Activated CD4-positive, alpha-beta memory T cell treated with anti-CD3 and anti-CD28 coated beads for 36 hours (primary cell): ENCODE measurements around the gene LRRC3C. TPM values are rescaled to one million over a fixed set of nuclear protein-coding genes. Genes with fewer than 3 reads are reported as not detected.
A peak's percentile ranks its signal among the peaks of the same experiment; 100 is the strongest.
"Not testable (repeated sequence)": the region's sequence is repeated elsewhere in the genome, so short reads cannot be mapped to it uniquely, and the experiment has no call there.

Source experiments
- CTCF ChIA-PET: fragments of 350-600 bp; sonication (Branson Sonifier 250); formaldehyde crosslinking; loops from one replicate; lab custom pipeline; 2021; ENCODE audit warnings: antibody characterized with exemption, inconsistent platforms; lab: Charles Lee
- POLR2A ChIA-PET: fragments of 350-600 bp; sonication (Branson Sonifier 250); formaldehyde crosslinking; loops from one replicate; lab custom pipeline; 2021; ENCODE audit warnings: antibody characterized with exemption; lab: Charles Lee
- DNase-seq: peaks from one replicate; pipeline ENCODE4 v3.0.0-alpha.2; 2020
- H3K27ac Mint-ChIP-seq: one replicate; pipeline ENCODE4 v1.8.0; 2021; ENCODE audit warnings: mixed read lengths
- H3K27me3 Mint-ChIP-seq: one replicate; pipeline ENCODE4 v1.8.0; 2021; ENCODE audit warnings: mixed read lengths
- H3K36me3 Mint-ChIP-seq: one replicate; pipeline ENCODE4 v1.8.0; 2021; ENCODE audit warnings: mixed read lengths
- H3K4me1 Mint-ChIP-seq: one replicate; pipeline ENCODE4 v1.8.0; 2021; ENCODE audit warnings: low read depth, mixed read lengths
- H3K4me3 Mint-ChIP-seq: one replicate; pipeline ENCODE4 v1.8.0; 2021; ENCODE audit warnings: mild to moderate bottlenecking, mixed read lengths
- H3K9me3 Mint-ChIP-seq: one replicate; pipeline ENCODE4 v1.8.0; 2021; ENCODE audit warnings: mixed read lengths
- intact Hi-C: fragments of 100-400 bp; cut with micrococcal nuclease; formaldehyde crosslinking; loops from one replicate; pipeline ENCODE4 v1.15.1; 2023
- total RNA-seq, 2 experiments: library from RNA; stranded (reverse); gene quantifications; one replicate each; pipeline ENCODE4 v1.2.3, GENCODE V29; 2021

Gene LRRC3C
- not detected for total RNA-seq

DNA sequence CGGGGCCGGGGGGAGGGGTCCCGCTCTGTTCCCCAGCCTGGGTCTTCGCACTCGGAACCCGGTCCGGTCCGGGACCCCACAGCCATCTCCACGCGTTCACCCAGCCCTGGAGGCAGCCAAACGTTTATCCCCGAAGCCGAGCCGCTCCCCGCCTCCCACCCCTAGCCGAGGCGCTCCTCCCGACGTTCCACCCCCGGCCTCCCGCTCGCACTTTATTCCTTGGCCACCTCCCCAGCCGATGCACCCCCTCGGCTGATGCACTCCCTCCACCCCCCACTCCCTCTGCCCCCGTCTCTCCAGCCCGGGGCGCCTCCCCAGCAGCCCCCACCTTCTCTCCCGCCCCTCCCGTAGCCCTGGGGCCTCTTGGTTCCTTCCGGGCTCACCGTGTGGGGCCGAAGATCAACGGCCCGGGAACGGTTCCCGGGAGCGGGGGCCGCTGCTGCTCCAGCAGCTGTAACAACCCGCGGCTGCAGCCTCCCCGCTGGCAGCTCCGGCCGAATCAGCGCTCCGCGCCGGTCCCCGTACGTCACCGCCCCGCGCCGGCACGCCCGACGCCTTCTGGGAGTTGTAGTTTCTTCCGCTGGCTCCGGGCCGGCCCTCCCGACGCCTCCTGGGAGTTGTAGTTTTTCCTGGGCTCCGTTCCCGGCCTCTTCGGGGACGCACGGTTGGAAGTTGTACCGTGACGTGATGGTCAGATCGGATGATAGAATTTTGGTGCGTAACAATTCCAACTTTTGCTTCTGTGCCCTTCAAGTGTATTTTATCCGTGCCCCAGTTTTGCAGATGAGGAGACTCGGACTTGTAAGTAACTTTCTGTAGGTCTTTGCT is at the start of gene LRRC3C, which contains the start of gene ORMDL3:
Gene LRRC3C (plus strand): TSS at position 632 of the 828 bp plus-strand sequence. CDS start 13,792 bp downstream, outside the sequence.
Gene ORMDL3 (minus strand): TSS at position 501 of the 828 bp plus-strand sequence. CDS start 3,398 bp downstream, outside the sequence.
- peaks cover 15% of the 10 kb centered on the region for H3K36me3 Mint-ChIP-seq
- DNase-seq: peak; percentile 95
- ChIA-PET POLR2A (interaction anchor here (0.7 to 1.6 kb wide), 6 partner anchors 9 to 172 kb away, joined by 3 to 4 read pairs (median 3); partner anchors contain the start of gene GSDMB), CTCF (interaction anchor here (1.0 to 2.0 kb wide), 3 partner anchors 31 to 306 kb away, joined by 3 to 8 read pairs (median 8); no protein-coding TSS in a partner anchor)
- H3K27ac Mint-ChIP-seq: peak within 1 kb of the TSS; percentile 90
- H3K27me3 Mint-ChIP-seq: no peaks in the 10 kb centered on the region
- intact Hi-C loops: loop anchor here (1.0 to 10.0 kb wide), 5 partner anchors 25 to 463 kb away; partner anchors contain the start of genes CDK12 and PSMD3
- peak within 1 kb of the TSS; percentile 85 for H3K4me3 Mint-ChIP-seq
- H3K9me3 Mint-ChIP-seq: no peaks in the 10 kb centered on the region
- peaks cover 52% of the 10 kb centered on the region for H3K4me1 Mint-ChIP-seq

GRCh38 chr17:39886102-39886501 is 41.4 kb upstream of the LRRC3C start:
- H3K4me1 Mint-ChIP-seq, H3K36me3 Mint-ChIP-seq, H3K9me3 Mint-ChIP-seq, DNase-seq, intact Hi-C loops, H3K27ac Mint-ChIP-seq, H3K27me3 Mint-ChIP-seq, H3K4me3 Mint-ChIP-seq, CTCF ChIA-PET, POLR2A ChIA-PET: not testable (repeated sequence)

GRCh38 chr17:39887078-39887477 is 40.5 kb upstream of the LRRC3C start:
- DNase-seq: no peak
- ChIA-PET CTCF (interaction anchor here (0.7 kb wide), 1 partner anchor 222 kb away, joined by 4 read pairs; the partner anchor contains the start of gene TCAP), POLR2A (no interaction called here)
- Mint-ChIP-seq H3K27ac (no peak overlapping the region), H3K36me3 (no peaks in the 10 kb centered on the region), H3K9me3 (no peaks in the 10 kb centered on the region), H3K4me1 (no peaks in the 10 kb centered on the region), H3K27me3 (peaks cover 3% of the 10 kb centered on the region), H3K4me3 (no peak overlapping the region)
- intact Hi-C loops: no loop called here

GRCh38 chr17:39889200-39889599 is 38.3 kb upstream of the LRRC3C start:
- Mint-ChIP-seq H3K4me3 (no peak overlapping the region), H3K27ac (no peak overlapping the region), H3K9me3 (no peaks in the 10 kb centered on the region), H3K4me1 (no peaks in the 10 kb centered on the region), H3K36me3 (no peaks in the 10 kb centered on the region), H3K27me3 (peaks cover 3% of the 10 kb centered on the region)
- POLR2A ChIA-PET: no interaction called here
- DNase-seq: no peak
- intact Hi-C loops: no loop called here
- CTCF ChIA-PET: interaction anchor here (0.7 to 1.7 kb wide), 3 partner anchors 16 to 72 kb away, joined by 3 to 8 read pairs (median 4); no protein-coding TSS in a partner anchor

DNA sequence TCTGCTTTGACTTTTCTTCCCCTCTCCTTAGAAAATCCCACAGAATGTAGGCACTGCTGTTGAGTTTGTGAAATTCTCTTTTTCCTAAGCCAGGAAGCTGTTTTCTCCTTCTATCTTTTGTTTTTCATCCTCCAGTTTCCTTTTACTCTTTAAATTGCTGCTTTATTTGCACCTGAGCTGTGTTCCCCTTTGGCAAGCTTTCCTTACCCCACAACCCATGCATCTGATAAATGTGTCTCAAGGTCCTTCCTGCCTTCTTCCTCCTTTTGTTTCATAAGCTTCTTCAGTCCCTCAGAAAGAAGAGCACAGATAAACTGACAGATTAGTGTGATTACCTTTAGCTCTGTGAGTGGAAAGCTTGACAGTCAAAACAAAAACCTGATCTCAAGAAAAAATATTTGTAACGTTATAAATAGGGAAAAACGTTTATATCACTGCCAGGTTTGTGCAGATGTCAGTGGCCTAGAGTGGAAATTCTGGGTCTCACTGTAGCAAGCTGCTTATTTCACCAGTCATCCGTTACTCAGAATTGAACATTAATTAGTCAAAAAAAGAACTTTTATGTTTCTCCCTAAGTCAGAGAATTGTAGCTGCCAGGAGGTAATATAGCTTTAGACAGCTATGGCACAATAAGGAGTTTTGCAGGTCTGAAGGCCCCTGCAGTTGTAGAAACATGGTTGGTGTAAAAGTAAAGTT is 32.7 kb upstream of the LRRC3C start:
- DNase-seq: no peak
- H3K4me3 Mint-ChIP-seq: no peak overlapping the region
- peaks cover 10% of the 10 kb centered on the region for H3K4me1 Mint-ChIP-seq
- ChIA-PET CTCF (interaction anchor here (0.8 to 1.2 kb wide), 6 partner anchors 10 to 218 kb away, joined by 3 to 5 read pairs (median 4); partner anchors contain the start of gene PSMD3), POLR2A (interaction anchor here (0.5 to 1.3 kb wide), 5 partner anchors 20 to 667 kb away, joined by 3 to 4 read pairs (median 3); no protein-coding TSS in a partner anchor)
- peaks cover 2% of the 10 kb centered on the region for H3K27me3 Mint-ChIP-seq
- intact Hi-C loops: no loop called here
- peak overlapping the region; percentile 83 for H3K27ac Mint-ChIP-seq
- H3K36me3 Mint-ChIP-seq: no peaks in the 10 kb centered on the region
- H3K9me3 Mint-ChIP-seq: no peaks in the 10 kb centered on the region

DNA sequence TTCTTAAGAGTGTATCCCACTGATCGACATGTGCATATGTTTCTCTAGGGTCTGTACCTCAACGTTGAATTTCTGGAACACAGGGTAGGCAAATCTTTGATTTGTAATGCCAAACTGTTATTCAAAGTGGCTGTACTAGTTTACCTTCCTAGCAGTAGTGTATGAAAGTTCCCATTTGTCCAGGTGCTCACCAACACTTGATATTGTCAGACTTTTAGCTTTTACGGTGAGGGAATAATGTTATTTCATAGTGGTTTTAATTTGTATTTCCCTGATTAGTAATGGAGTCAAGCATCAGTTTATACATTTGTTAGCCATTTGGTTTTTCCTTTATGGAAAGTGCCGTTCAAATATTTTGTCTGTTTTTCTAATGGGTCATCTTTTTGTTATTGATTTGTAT is 29.4 kb upstream of the LRRC3C start:
- Mint-ChIP-seq H3K9me3 (no peaks in the 10 kb centered on the region), H3K27me3 (no peaks in the 10 kb centered on the region), H3K36me3 (no peaks in the 10 kb centered on the region), H3K4me1 (peaks cover 13% of the 10 kb centered on the region), H3K4me3 (no peak overlapping the region), H3K27ac (no peak overlapping the region)
- no peak for DNase-seq
- intact Hi-C loops: no loop called here
- ChIA-PET CTCF (interaction anchor here (0.6 kb wide), 1 partner anchor 14 kb away, joined by 3 read pairs; no protein-coding TSS in a partner anchor), POLR2A (no interaction called here)

- Mint-ChIP-seq H3K4me1 (peaks cover 22% of the 10 kb centered on the region), H3K4me3 (no peak overlapping the region), H3K36me3 (no peaks in the 10 kb centered on the region), H3K27ac (no peak overlapping the region), H3K9me3 (no peaks in the 10 kb centered on the region), H3K27me3 (no peaks in the 10 kb centered on the region)
- no peak for DNase-seq
- ChIA-PET POLR2A (no interaction called here), CTCF (interaction anchor here (0.7 to 1.1 kb wide), 2 partner anchors 245 to 250 kb away, joined by 3 read pairs; no protein-coding TSS in a partner anchor)
- intact Hi-C loops: no loop called here
Measured at GRCh38 chr17:39899215-39899614, 28.3 kb upstream of the LRRC3C start.

- Mint-ChIP-seq H3K36me3 (peaks cover 12% of the 10 kb centered on the region), H3K4me1 (peaks cover 18% of the 10 kb centered on the region)
- H3K4me3 Mint-ChIP-seq, DNase-seq, H3K27me3 Mint-ChIP-seq, H3K27ac Mint-ChIP-seq, POLR2A ChIA-PET, intact Hi-C loops, H3K9me3 Mint-ChIP-seq: not testable (repeated sequence)
- CTCF ChIA-PET: interaction anchor here (1.2 kb wide), 1 partner anchor 79 kb away, joined by 3 read pairs; the partner anchor contains the start of gene PSMD3
Measured at GRCh38 chr17:39902027-39902426, 25.5 kb upstream of the LRRC3C start.

DNA sequence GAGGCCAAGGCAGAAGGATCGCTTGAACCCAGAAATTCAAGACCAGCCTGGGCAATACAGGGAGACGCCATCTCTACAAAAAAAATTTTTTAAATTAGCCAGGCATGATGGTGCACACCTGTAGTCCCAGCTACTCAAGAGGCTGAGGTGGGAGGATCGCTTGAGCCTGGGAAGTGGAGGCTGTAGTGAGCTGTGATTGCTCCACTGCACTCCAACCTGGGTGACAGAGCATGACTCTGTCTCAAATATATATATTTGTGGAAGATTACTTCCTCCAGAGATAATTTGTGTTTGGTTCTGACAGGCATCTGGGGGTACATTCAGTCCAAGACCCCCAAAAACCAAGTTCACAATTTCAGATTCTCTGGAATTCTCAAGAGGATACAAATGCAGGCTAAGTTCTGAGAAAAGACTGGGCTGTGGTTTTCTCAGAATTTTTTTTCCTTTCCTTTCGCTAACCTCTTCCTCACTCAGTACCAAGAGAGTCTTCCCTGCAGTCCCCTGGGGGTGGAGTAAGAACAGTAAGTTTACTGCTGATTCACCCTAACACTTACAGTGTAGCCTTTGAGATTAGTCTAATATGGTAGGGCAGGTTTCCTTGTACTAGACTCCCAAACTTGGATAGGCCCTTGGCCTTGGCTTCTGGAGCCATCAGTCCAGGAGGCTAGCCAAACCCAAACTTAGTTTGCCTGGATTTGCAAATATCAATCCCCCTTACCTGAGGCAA is 24.2 kb upstream of the LRRC3C start:
- intact Hi-C loops: no loop called here
- H3K9me3 Mint-ChIP-seq: no peaks in the 10 kb centered on the region
- no peak overlapping the region for H3K4me3 Mint-ChIP-seq
- peaks cover 18% of the 10 kb centered on the region for H3K4me1 Mint-ChIP-seq
- no peaks in the 10 kb centered on the region for H3K27me3 Mint-ChIP-seq
- ChIA-PET CTCF (interaction anchor here (1.2 kb wide), 1 partner anchor 77 kb away, joined by 3 read pairs; the partner anchor contains the start of gene PSMD3), POLR2A (no interaction called here)
- H3K27ac Mint-ChIP-seq: peak overlapping the region; percentile 54
- peaks cover 15% of the 10 kb centered on the region for H3K36me3 Mint-ChIP-seq
- DNase-seq: no peak

DNA sequence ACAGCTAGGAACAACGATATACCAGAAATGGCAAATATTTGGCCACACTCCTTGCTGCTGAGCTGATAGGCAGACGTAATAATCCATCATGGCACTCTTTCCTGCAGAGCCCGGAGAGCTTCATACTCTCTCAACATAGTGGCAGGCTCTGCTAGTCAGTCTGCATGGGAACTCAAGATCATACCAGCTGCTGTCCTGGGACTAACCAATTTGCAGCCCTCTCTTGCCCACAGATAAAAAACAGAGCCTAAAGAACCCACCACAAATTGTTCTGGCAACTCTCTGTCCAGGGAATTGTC is 22.6 kb upstream of the LRRC3C start:
- H3K9me3 Mint-ChIP-seq: no peaks in the 10 kb centered on the region
- DNase-seq: no peak
- ChIA-PET CTCF (interaction anchor here (1.1 to 1.3 kb wide), 2 partner anchors 10 to 32 kb away, joined by 3 read pairs; no protein-coding TSS in a partner anchor), POLR2A (no interaction called here)
- H3K27ac Mint-ChIP-seq: no peak overlapping the region
- peaks cover 18% of the 10 kb centered on the region for H3K4me1 Mint-ChIP-seq
- H3K27me3 Mint-ChIP-seq: no peaks in the 10 kb centered on the region
- H3K4me3 Mint-ChIP-seq: no peak overlapping the region
- peaks cover 23% of the 10 kb centered on the region for H3K36me3 Mint-ChIP-seq
- intact Hi-C loops: no loop called here

DNA sequence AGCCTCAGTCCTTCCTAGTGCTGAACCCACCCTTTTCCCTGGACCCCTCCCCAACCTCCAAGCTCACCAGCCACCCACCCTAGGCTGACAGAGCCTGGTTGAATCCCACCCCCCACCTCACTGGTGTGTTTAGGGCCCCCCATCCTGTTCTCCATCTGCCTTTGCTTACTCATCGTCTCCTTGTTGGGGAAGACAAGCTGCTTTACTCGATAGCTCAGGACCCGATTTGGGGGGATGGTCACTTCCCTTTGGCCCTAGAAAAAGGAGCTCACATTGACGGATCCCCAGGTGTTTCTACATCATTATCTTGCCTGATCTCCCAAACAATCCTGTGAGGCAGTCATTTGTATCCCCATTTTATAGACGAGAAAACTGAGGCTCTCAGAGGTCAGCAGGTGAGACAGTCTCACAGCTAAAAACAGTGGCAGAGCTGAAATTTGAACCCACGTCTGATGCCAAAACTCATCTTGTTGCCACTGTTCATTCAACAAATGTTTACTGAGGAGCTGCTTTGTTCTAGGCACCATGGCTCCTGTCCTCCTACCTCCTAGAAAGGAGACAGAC is 18.7 kb upstream of the LRRC3C start:
- H3K36me3 Mint-ChIP-seq: peaks cover 36% of the 10 kb centered on the region
- no peak for DNase-seq
- intact Hi-C loops: no loop called here
- ChIA-PET POLR2A (interaction anchor here (0.8 to 1.0 kb wide), 2 partner anchors 13 to 15 kb away, joined by 3 read pairs; no protein-coding TSS in a partner anchor), CTCF (no interaction called here)
- peaks cover 7% of the 10 kb centered on the region for H3K4me1 Mint-ChIP-seq
- H3K4me3 Mint-ChIP-seq: no peak overlapping the region
- H3K9me3 Mint-ChIP-seq: no peaks in the 10 kb centered on the region
- no peaks in the 10 kb centered on the region for H3K27me3 Mint-ChIP-seq
- no peak overlapping the region for H3K27ac Mint-ChIP-seq
